HL-60/S4 treated with retinoic acid at 250 ng/mL for 4 days and 3 days (cell line): ENCODE results near the gene TAF8.
"Not testable (repeated sequence)": the region's sequence is repeated elsewhere in the genome, so short reads cannot be mapped to it uniquely, and the experiment has no call there.

Experiments
- in situ Hi-C: fragments of 300-500 bp; cut with MboI; formaldehyde crosslinking; loops from 2 replicates; pipeline ENCODE4 v1.7.0; 2022; ENCODE audit warnings: low sequenced_read_pairs

Gene TAF8

DNA sequence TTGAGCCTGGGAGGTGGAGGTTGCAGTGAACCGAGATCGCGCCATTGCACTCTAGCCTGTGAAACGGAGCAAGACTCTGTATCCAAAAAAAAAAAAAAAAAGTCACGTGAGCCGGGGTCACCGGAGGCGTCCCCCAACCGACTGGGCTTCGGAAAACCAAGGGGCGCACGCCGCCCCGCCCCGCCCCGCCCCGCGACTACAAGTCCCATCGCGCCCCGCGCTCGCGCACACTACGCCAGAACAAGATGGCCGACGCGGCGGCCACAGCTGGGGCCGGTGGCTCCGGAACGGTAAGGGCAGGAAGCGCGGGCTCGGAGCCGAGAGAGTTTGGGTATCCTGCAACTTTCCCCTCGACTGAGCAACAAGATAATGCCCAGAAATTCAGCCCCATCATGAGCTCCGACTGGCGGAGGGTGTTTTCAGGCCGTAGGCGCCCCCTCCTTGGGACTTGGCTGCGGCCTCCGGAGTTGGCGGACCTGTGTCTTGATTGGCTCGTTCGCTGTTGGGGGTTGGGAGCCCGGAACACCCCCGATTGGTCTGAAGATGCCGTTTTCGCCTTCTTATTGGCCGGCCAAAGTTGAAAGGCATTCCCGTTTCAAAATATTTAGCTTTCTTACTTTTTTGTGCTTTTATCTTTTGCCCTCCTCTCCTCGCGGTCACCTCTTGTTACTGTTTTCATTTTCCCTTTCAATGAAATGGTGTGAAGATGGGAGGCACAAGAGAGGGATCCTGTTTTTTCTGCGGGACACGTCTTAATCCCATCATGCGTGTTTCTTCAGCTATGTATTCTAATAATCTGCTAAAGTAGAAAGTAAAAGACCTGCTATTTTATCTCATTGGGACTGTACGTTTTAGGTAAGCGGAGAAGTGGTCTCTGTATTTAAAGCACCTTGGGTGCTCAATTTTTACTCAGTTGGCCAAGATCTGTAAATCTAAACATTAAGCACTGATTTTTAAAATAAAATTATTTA lies at the start of gene TAF8:
TAF8 (plus strand) TSS at position 228 of the 971 bp plus-strand sequence; CDS start at position 246, 18 bp downstream.
- in situ Hi-C loops: no loop called here

GRCh38 chr6:42001506-42001905 lies 48.8 kb upstream of the TAF8 start:
- in situ Hi-C loops: no loop called here

DNA sequence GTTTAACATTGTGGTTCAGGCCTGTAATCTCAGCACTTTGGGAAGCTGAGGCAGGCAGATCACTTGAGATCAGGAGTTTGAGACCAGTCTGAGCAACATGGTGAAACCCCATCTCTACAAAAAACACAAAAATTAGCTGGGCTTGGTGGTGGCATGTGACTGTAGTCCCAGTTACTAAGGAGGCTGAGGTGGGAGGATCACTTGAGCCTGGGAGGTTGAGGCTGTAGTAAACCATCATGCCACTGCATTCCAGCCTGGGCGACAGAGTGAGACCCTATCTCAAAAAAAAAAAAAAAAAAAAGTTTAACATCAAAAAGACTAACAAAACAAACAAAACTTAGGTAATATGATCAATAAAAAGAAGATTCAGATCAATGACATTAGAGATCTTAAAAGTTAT lies 46.7 kb upstream of the TAF8 start:
- in situ Hi-C loops: not testable (repeated sequence)

DNA sequence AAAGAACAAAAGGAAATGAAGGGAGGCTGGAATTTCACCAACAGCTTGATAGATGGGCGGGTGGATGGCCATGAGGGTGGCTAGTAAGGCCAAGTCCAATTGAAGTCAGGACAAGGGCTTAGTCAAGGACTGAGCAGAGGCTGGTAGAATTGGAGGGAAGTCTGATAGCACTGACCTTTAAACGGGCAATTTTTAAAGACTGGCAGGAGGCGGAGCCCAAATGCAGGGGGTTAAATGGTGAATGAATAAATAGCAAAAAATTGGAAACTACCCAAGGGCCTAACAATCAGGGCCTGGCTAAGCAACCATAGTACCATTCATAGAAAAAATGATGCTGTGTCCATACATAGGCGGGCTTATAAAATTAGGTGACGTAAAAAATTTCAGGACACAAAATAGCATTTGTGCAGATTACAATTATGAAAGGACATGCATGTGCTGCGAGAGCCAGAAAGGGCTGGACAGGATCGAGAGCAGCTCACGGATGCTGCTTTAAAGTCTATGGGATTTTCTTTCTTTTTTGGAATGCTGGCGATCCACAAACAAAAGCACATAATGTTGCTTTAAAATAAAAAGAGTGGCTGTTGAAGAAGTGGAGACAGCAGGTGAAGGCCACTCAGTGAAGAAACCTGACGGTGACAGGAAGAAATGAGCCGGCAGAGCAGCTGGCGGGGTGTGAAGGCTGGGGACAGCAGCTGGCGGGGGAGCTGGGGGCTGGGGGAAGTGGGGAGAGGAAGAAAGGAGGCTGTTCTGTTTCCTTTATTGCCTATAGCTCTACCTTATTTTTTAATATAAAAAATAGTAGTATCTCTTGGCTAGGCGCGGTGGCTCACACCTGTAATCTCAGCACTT lies 42.8 kb upstream of the TAF8 start:
- in situ Hi-C loops: no loop called here

GRCh38 chr6:42008138-42008528 lies 42.2 kb upstream of the TAF8 start:
- in situ Hi-C loops: not testable (repeated sequence)

DNA sequence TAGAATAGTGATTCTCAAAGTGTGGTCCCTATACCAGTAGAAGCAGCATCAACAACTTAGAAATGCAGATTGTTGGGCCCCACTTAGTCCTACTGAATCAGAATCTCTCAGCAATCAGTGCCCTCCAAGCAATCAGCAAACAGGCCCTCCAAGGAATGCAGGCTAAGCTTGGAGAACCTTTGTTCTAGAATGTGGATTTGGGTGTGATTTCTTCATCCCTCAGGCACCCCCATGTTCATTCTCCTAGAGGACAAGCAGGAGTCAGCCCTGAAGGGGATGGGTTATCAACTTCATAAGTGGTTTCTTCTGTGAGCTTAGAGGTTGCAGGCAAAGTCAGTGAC lies 40.5 kb upstream of the TAF8 start:
- in situ Hi-C loops: no loop called here

GRCh38 chr6:42010185-42010891 lies 40.0 kb upstream of the TAF8 start:
- in situ Hi-C loops: no loop called here

DNA sequence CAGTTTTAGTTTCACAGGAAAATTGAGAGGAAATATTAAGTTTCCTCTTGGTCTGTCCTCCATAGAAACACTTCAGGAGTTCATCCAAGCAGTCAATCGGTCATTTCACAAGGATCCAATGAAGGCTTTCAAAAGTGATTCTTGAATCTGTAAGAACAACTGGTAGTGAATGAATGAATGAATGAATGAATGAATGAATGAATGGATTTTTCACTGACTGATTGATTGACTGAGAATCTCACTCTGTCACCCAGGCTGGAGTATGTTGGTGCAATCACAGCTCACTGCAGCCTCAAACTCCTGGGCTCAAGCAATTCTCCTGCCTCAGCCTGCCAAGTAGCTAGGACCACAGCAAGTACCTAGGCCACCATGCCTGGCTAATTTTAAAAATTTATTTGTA lies 39.4 kb upstream of the TAF8 start:
- in situ Hi-C loops: no loop called here

DNA sequence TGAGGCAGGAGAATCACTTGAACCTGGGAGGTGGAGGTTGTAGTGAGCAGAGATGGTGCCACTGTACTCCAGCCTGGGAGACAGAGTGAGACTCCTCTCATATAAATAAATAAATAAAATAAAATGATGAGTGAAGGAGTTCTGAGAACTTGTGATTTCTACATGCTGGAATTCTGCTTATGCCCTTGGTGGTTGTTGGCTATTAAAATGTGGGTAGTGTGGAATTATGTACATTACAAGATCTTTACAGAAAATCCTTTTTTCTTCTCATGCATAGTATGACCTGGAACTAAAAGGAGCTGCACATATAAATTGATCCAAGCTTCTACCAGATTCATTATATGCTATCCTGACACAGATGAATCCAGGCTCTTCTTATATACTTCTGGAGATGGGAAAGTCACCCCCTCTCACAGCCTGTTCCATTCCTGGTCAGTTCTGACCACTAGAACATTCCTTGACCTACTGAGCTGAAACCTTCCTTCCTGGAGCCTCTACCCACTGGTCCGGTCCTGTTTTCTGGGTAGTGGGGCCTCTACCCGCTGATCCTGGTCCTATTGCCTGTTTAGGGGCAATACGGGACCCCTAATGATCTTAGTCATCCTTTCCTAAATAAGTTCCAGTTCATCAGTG lies 37.7 kb upstream of the TAF8 start:
- in situ Hi-C loops: no loop called here

DNA sequence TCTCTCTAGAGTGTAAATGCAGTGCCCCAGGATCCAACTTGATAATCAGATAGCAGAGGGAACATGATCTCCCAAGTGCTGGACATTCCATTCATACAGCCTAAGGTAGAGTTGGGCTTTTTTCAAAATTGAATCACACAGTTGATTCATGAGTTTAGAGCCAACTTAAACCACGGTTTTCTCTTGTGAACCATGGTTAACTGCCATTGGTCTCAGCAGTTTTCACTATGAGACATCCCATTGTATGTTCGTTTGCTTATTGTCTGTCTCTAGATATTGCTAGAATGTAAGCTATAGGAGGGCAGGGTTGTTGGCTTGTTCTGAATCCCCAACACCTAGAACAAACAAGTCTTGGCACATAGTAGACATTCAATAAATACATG lies 37.2 kb upstream of the TAF8 start:
- in situ Hi-C loops: no loop called here

GRCh38 chr6:42017021-42017643 lies 33.2 kb upstream of the TAF8 start:
- in situ Hi-C loops: no loop called here

GRCh38 chr6:42020967-42021366 lies 29.4 kb upstream of the TAF8 start:
- in situ Hi-C loops: no loop called here

DNA sequence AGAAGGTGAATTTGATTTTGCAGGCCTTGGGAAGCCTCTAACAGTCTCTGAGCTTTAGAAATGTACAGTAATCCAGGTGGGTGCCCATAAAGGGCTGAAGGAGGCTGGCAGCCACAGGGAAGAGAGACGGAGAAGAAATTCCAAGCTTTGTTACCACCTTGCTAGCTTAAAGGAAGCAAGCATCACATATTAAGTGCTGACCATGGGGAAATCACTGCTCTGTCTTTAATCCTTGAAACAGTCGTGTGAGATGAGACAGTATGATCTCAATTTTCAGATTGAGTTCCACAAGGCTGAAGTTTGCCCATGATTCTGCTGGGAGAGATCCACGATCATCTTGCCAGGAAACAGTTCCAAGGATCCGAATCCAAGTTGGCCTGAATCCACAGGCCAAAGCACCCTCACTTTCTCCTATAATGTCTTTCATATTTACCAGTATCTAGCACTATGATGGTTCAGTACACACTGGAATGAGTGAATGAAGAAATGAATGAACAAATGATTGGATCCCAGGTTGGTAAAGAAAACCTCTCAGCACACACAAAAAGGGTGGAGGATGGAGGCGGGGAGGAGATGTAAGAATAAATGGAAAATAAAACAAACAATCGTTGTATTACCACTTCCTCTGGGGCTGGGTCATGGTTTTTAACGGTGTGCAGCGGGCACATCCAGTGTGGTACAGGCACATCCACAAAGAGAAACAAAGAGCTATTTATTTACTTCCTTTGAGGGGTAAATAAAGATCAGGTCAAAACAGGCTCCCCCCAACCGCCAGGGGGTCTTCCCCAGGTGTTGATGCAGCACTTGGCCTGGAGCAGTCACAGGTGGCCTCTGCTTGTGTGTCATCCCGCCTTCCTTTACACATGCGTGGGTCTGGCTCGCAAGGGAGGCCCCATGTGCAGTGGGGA lies 28.2 kb upstream of the TAF8 start:
- in situ Hi-C loops: no loop called here

- in situ Hi-C loops: no loop called here
These were observed 27.5 kb upstream of the TAF8 start for GRCh38 chr6:42022755-42023384.

DNA sequence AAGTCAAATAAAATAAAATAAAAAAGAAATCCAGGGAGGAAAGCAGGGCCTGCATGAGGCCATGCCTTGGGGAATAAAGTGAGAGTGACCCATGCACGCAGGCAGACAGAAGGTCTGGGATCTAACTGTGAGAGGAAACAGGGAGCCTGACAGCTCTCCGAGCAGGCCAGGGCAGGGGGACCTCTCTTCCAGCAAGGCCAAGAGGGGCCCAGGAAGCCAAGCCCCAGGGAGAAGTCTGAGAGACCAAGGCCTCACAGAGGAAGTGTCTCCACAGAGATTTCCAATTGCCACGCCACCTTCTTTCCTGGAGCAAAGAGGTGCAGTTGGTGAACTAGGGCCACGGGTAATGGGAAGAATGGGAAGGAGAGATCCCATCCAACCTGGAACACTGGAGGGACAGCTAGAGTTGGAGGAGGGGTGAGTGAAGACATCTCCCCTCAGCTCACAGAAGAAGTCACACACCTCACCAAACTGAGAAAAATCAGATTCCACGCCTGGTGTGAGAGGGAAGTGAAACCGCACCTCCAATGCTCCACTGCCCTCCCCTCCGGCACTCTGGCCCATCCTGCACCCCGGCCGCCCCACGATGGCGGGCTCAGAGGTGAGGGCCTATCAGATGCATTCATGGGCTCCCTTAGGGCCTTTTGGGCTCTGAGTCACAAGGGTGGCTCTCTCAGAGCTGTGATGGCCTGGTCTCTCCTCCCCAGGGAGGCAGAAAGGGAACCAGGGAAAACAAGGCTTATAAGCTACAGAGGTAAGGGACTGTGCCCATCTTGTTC lies 25.1 kb upstream of the TAF8 start:
- in situ Hi-C loops: no loop called here

- in situ Hi-C loops: no loop called here
These were observed 24.5 kb upstream of the TAF8 start for GRCh38 chr6:42025845-42026243.

GRCh38 chr6:42026540-42026939 lies 23.8 kb upstream of the TAF8 start:
- in situ Hi-C loops: no loop called here
